ENCODE results near the gene SLC44A4. TPM values are rescaled to one million over a fixed set of nuclear protein-coding genes. Genes with fewer than 3 reads are reported as not detected.

The SLC44A4 gene
- total and polyA plus RNA-seq, 9 of the 15 experiments (the other 6 are each of a cell fraction or from before 2014, with no cell fraction given): 7.9 to 18.6 (median 11.2) TPM

- TF ChIP-seq E2F4 (CRISPR knock-in tag; IDR thresholded peaks at IDR 0.05; ENCODE audit: low read depth): peak; percentile 93
- peak; percentile 64 for TF ChIP-seq BCOR (IDR thresholded peaks at IDR 0.05)
- TF ChIP-seq NEUROD1 (IDR thresholded peaks at IDR 0.05; ENCODE audit: borderline replicate concordance, low read depth, low read length, partially characterized antibody): peak; percentile 98
- peak; percentile 54; the same call in 1 of the 2 replicates for TF ChIP-seq ZNF253 (CRISPR knock-in tag; conservative IDR thresholded peaks at IDR 0.05)
- peak; percentile 99 for TF ChIP-seq ARID4B (CRISPR knock-in tag; IDR thresholded peaks at IDR 0.05)
- TF ChIP-seq HOMEZ (CRISPR knock-in tag; IDR thresholded peaks at IDR 0.05): no peak
- TF ChIP-seq NFYB (IDR thresholded peaks at IDR 0.05; ENCODE audit: extremely low read depth, insufficient read length): peak; percentile 77
- TF ChIP-seq PHB2 (IDR thresholded peaks at IDR 0.05; ENCODE audit: low read depth): 0 out of 2 replicates have a peak, but pooled peaks have one; percentile 42
- peak; percentile 84; the same call in 1 of the 2 replicates for TF ChIP-seq ZNF212 (CRISPR knock-in tag; IDR thresholded peaks at IDR 0.05)
- TF ChIP-seq SUPT5H (IDR thresholded peaks at IDR 0.05): peak; percentile 97
- peak; percentile 100 for TF ChIP-seq TFAP4 (CRISPR knock-in tag; IDR thresholded peaks at IDR 0.05; ENCODE audit: borderline replicate concordance)
- no peak for TF ChIP-seq HMGXB4 (CRISPR knock-in tag; IDR thresholded peaks at IDR 0.05)
- TF ChIP-seq RBM39 (optimal IDR thresholded peaks at IDR 0.05; ENCODE audit: low read depth, low read length): no peak
- peak; percentile 40; the same call in 1 of the 2 replicates for TF ChIP-seq GMEB1 (CRISPR knock-in tag; IDR thresholded peaks at IDR 0.05)
These were observed 16.2 kb downstream of the SLC44A4 start, which contains the start of gene NEU1 (continued) for GRCh38 chr6:31862344-31863235.
